AG09319 (cell line): ENCODE results near the gene NRG2.

Experiments used
- DNase-seq: peaks from one replicate; pipeline ENCODE4 v3.0.0-alpha.2; 2010; ENCODE audit warnings: low read depth; ENCODE audit errors: extremely low read depth
- CTCF ChIP-seq: IDR thresholded peaks from 2 replicates; pipeline ENCODE4 v1.5.1; 2011; ENCODE audit warnings: low read depth, mild to moderate bottlenecking, inconsistent platforms, low read length, moderate library complexity

The NRG2 gene

GRCh38 chr5:139844472-139845145 lies 198.5 kb downstream of the NRG2 start:
- TF ChIP-seq CTCF: peak; percentile 80
- peak; percentile 45 for DNase-seq

- no peak for TF ChIP-seq CTCF
- DNase-seq: no peak
These were observed 199.1 kb downstream of the NRG2 start for GRCh38 chr5:139843991-139844390.

- DNase-seq: no peak
- TF ChIP-seq CTCF: no peak
These were observed 200.8 kb downstream of the NRG2 start for GRCh38 chr5:139842321-139842720.

GRCh38 chr5:139841549-139841948 lies 201.6 kb downstream of the NRG2 start:
- no peak for DNase-seq

GRCh38 chr5:139839918-139840317 lies 203.2 kb downstream of the NRG2 start:
- no peak for DNase-seq
- no peak for TF ChIP-seq CTCF

More at GRCh38 chr5:139841549-139841948, 201.6 kb downstream of the NRG2 start:
- TF ChIP-seq CTCF: no peak

- no peak for TF ChIP-seq CTCF
These were observed 203.8 kb downstream of the NRG2 start for GRCh38 chr5:139839232-139839815.

GRCh38 chr5:139838381-139839197 lies 204.5 kb downstream of the NRG2 start:
- DNase-seq: no peak

More at GRCh38 chr5:139839232-139839815, 203.8 kb downstream of the NRG2 start:
- no peak for DNase-seq

More at GRCh38 chr5:139838381-139839197, 204.5 kb downstream of the NRG2 start:
- no peak for TF ChIP-seq CTCF
